GM23338 (cell line): ENCODE measurements around the gene HABP4. TPM values are rescaled to one million over a fixed set of nuclear protein-coding genes. Genes with fewer than 3 reads are reported as not detected.

Experiments
- ATAC-seq: fragments of 200-7000 bp; cut with Tn5 transposase; 3 replicates; pipeline ENCODE4 v1.9.1; 2020
- DNase-seq: peaks from one replicate; pipeline ENCODE4 v3.0.0-alpha.2; 2015; ENCODE audit warnings: low spot score
- H2AFZ ChIP-seq: fragments of 200-600 bp; sonication (generic); 2 replicates; pipeline ENCODE4 v1.8.0; 2016; ENCODE audit warnings: antibody characterized with exemption, mild to moderate bottlenecking, moderate library complexity
- H3F3A ChIP-seq: fragments of 200-600 bp; sonication (generic); replicated peaks from 2 replicates; pipeline ENCODE4 v1.8.0; 2017; ENCODE audit warnings: antibody characterized with exemption, mixed run types, low read depth
- H3K27ac ChIP-seq: fragments of 200-600 bp; sonication (generic); 2 replicates; pipeline ENCODE4 v1.6.1; 2016; ENCODE audit warnings: low read depth
- H3K27me3 ChIP-seq: fragments of 200-600 bp; sonication (generic); 2 replicates; pipeline ENCODE4 v1.8.0; 2016; ENCODE audit warnings: mild to moderate bottlenecking, mixed run types, moderate library complexity; ENCODE audit not compliant: insufficient read depth
- H3K36me3 ChIP-seq: fragments of 200-600 bp; sonication (generic); 2 replicates; pipeline ENCODE4 v1.8.0; 2016; ENCODE audit warnings: mild to moderate bottlenecking; ENCODE audit not compliant: insufficient read depth
- H3K4me1 ChIP-seq: fragments of 200-600 bp; sonication (generic); 2 replicates; pipeline ENCODE4 v1.8.0; 2016; ENCODE audit warnings: mild to moderate bottlenecking, moderate library complexity; ENCODE audit not compliant: insufficient read depth
- H3K4me2 ChIP-seq: fragments of 200-600 bp; sonication (generic); 2 replicates; pipeline ENCODE4 v1.7.1; 2017; ENCODE audit warnings: mixed run types
- H3K4me3 ChIP-seq: fragments of 200-600 bp; sonication (generic); 2 replicates; pipeline ENCODE4 v1.6.1; 2016; ENCODE audit warnings: mixed run types
- H3K79me2 ChIP-seq: fragments of 200-600 bp; sonication (generic); replicated peaks from 2 replicates; pipeline ENCODE4 v1.8.0; 2017; ENCODE audit warnings: mild to moderate bottlenecking; ENCODE audit not compliant: insufficient read depth
- H3K9me2 ChIP-seq: fragments of 200-600 bp; sonication (generic); 2 replicates; pipeline ENCODE4 v1.8.0; 2017; ENCODE audit not compliant: insufficient read depth
- H4K20me1 ChIP-seq: fragments of 200-600 bp; sonication (generic); replicated peaks from 2 replicates; pipeline ENCODE4 v1.8.0; 2017; ENCODE audit warnings: mild to moderate bottlenecking; ENCODE audit not compliant: insufficient read depth
- H3K27ac Mint-ChIP-seq: 2 replicates; pipeline ENCODE4 v1.8.0; 2020; ENCODE audit warnings: inconsistent platforms, mild to moderate bottlenecking, moderate library complexity, mixed read lengths
- H3K27me3 Mint-ChIP-seq: 3 replicates; pipeline ENCODE4 v1.8.0; 2022; ENCODE audit warnings: low read depth, mild to moderate bottlenecking, moderate library complexity, mixed read lengths, inconsistent platforms; ENCODE audit not compliant: insufficient read depth, poor library complexity
- H3K36me3 Mint-ChIP-seq: 3 replicates; pipeline ENCODE4 v1.8.0; 2021; ENCODE audit warnings: low read depth, mild to moderate bottlenecking, inconsistent platforms, moderate library complexity, mixed read lengths
- H3K4me1 Mint-ChIP-seq: 3 replicates; pipeline ENCODE4 v1.8.0; 2020; ENCODE audit warnings: mild to moderate bottlenecking, inconsistent platforms, mixed read lengths
- H3K4me3 Mint-ChIP-seq: 3 replicates; pipeline ENCODE4 v1.8.0; 2021; ENCODE audit warnings: moderate library complexity, mild to moderate bottlenecking, inconsistent platforms, mixed read lengths
- H3K9me3 Mint-ChIP-seq: 3 replicates; pipeline ENCODE4 v1.8.0; 2020; ENCODE audit warnings: moderate library complexity, mild to moderate bottlenecking, inconsistent platforms, mixed read lengths
- CREB1 ChIP-seq: fragments of 250-450 bp; sonication (Bioruptor Pico); IDR thresholded peaks from 2 replicates; pipeline ENCODE4 v1.5.0; 2020; ENCODE audit warnings: low read depth, mild to moderate bottlenecking, moderate library complexity
- CTCF ChIP-seq, 2 experiments: fragments of 200-600 bp in 1 of 2; sonication (generic) in 1 of 2; conservative IDR thresholded peaks; 2 replicates each; pipeline versions ENCODE4 v1.5.1 to v1.6.1; 2016 to 2017; ENCODE audit warnings: antibody characterized with exemption in 2 of 2, low read depth in 2 of 2, mild to moderate bottlenecking in 2 of 2, moderate library complexity in 1 of 2
- EZH2 ChIP-seq: fragments of 200-600 bp; sonication (generic); IDR thresholded peaks from one replicate; pipeline ENCODE4 v1.8.0; 2017; ENCODE audit warnings: antibody characterized with exemption, mild to moderate bottlenecking, low read depth; ENCODE audit not compliant: unreplicated experiment
- EZH2phosphoT487 ChIP-seq: fragments of 200-600 bp; sonication (generic); IDR thresholded peaks from one replicate; pipeline ENCODE4 v1.8.1; 2018; ENCODE audit warnings: antibody characterized with exemption; ENCODE audit not compliant: unreplicated experiment
- JUNB ChIP-seq: IDR thresholded peaks from one replicate; pipeline ENCODE4 v1.6.1; 2016; ENCODE audit warnings: antibody characterized with exemption; ENCODE audit not compliant: unreplicated experiment
- NANOG ChIP-seq: IDR thresholded peaks from 2 replicates; pipeline ENCODE4 v1.6.1; 2016; ENCODE audit warnings: antibody characterized with exemption, borderline replicate concordance
- POLR2AphosphoS5 ChIP-seq: IDR thresholded peaks from 2 replicates; pipeline ENCODE4 v1.6.1; 2016; ENCODE audit warnings: antibody characterized with exemption, low read depth
- REST ChIP-seq: IDR thresholded peaks from one replicate; pipeline ENCODE4 v1.6.1; 2018; ENCODE audit warnings: antibody characterized with exemption; ENCODE audit not compliant: unreplicated experiment
- STAT1 ChIP-seq: IDR thresholded peaks from one replicate; pipeline ENCODE4 v1.6.1; 2016; ENCODE audit warnings: antibody characterized with exemption; ENCODE audit not compliant: unreplicated experiment
- ZNF114 ChIP-seq: fragments of 250-450 bp; sonication (Bioruptor Pico); IDR thresholded peaks from 2 replicates; pipeline ENCODE4 v1.5.0; 2020; ENCODE audit warnings: mild to moderate bottlenecking, moderate library complexity
- ZNF331 ChIP-seq: fragments of 250-450 bp; sonication (Bioruptor Pico); IDR thresholded peaks from 2 replicates; pipeline ENCODE4 v1.5.0; 2020; ENCODE audit warnings: low read depth, mild to moderate bottlenecking, moderate library complexity
- polyA plus RNA-seq: library from polyadenylated mRNA; unstranded; fragments of >200 nt; fragmentation: Nextera tagmentation; extraction: Ambion mirVana; gene quantifications from 2 replicates; pipeline ENCODE4 v1.2.1, GENCODE V29; 2016
- total RNA-seq: library from RNA; depleted of rRNA; stranded (reverse); fragments of >200 nt; shearing (Covaris generic); gene quantifications from 2 replicates; pipeline ENCODE4 v1.2.3, GENCODE V29; 2014
- TF ChIP-seq, protein P1 (sequence below): fragments of 250-450 bp; sonication (Bioruptor Pico); IDR thresholded peaks from 2 replicates; pipeline ENCODE4 v1.5.0; 2020; ENCODE audit warnings: mild to moderate bottlenecking, moderate library complexity
- TF ChIP-seq, protein P2 (sequence below): IDR thresholded peaks from 2 replicates; pipeline ENCODE4 v1.6.1; 2016; ENCODE audit warnings: antibody characterized with exemption

The HABP4 gene
- total and polyA plus RNA-seq, 2 experiments from 2014 or later, result 8.8 to 9.9 TPM

DNA sequence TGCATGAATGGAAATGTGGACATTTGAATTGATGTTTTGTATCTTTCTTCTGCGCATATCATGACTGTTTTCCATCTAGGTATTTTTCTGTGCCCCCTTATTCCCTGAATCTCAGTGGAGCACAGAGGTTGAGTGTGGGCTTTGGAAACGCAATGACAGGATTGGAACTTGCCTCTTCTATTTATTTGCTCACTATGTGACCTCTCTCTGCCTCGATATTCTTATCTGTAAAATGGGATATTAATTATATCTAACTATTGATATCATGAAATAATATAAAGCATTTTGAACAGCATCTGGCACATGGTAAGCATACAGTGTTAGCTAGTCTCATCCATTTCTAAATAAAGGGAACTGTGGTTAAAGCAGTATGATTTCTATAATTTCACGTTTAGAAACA is 26.0 kb downstream of the HABP4 start:
- Histone ChIP-seq H3K4me3 (no peak overlapping the region), H3K79me2 (no peaks in the 10 kb centered on the region), H3K4me2 (no peak overlapping the region), H3K4me1 (no peaks in the 10 kb centered on the region), H2AFZ (no peak overlapping the region), H3K9me2 (no peaks in the 10 kb centered on the region), H3K36me3 (peaks cover 8% of the 10 kb centered on the region; the same call in 1 of the 2 replicates), H3K27me3 (no peaks in the 10 kb centered on the region), H3F3A (no peaks in the 10 kb centered on the region), H4K20me1 (no peaks in the 10 kb centered on the region), H3K27ac (no peak overlapping the region)
- TF ChIP-seq ZNF114 (CRISPR knock-in tag), result no peak
- no peak for TF ChIP-seq STAT1
- no peak for TF ChIP-seq POLR2AphosphoS5
- no peak for TF ChIP-seq NANOG
- TF ChIP-seq EZH2phosphoT487, result no peak
- TF ChIP-seq ZNF331 (CRISPR knock-in tag), result no peak
- TF ChIP-seq, protein P1, sequence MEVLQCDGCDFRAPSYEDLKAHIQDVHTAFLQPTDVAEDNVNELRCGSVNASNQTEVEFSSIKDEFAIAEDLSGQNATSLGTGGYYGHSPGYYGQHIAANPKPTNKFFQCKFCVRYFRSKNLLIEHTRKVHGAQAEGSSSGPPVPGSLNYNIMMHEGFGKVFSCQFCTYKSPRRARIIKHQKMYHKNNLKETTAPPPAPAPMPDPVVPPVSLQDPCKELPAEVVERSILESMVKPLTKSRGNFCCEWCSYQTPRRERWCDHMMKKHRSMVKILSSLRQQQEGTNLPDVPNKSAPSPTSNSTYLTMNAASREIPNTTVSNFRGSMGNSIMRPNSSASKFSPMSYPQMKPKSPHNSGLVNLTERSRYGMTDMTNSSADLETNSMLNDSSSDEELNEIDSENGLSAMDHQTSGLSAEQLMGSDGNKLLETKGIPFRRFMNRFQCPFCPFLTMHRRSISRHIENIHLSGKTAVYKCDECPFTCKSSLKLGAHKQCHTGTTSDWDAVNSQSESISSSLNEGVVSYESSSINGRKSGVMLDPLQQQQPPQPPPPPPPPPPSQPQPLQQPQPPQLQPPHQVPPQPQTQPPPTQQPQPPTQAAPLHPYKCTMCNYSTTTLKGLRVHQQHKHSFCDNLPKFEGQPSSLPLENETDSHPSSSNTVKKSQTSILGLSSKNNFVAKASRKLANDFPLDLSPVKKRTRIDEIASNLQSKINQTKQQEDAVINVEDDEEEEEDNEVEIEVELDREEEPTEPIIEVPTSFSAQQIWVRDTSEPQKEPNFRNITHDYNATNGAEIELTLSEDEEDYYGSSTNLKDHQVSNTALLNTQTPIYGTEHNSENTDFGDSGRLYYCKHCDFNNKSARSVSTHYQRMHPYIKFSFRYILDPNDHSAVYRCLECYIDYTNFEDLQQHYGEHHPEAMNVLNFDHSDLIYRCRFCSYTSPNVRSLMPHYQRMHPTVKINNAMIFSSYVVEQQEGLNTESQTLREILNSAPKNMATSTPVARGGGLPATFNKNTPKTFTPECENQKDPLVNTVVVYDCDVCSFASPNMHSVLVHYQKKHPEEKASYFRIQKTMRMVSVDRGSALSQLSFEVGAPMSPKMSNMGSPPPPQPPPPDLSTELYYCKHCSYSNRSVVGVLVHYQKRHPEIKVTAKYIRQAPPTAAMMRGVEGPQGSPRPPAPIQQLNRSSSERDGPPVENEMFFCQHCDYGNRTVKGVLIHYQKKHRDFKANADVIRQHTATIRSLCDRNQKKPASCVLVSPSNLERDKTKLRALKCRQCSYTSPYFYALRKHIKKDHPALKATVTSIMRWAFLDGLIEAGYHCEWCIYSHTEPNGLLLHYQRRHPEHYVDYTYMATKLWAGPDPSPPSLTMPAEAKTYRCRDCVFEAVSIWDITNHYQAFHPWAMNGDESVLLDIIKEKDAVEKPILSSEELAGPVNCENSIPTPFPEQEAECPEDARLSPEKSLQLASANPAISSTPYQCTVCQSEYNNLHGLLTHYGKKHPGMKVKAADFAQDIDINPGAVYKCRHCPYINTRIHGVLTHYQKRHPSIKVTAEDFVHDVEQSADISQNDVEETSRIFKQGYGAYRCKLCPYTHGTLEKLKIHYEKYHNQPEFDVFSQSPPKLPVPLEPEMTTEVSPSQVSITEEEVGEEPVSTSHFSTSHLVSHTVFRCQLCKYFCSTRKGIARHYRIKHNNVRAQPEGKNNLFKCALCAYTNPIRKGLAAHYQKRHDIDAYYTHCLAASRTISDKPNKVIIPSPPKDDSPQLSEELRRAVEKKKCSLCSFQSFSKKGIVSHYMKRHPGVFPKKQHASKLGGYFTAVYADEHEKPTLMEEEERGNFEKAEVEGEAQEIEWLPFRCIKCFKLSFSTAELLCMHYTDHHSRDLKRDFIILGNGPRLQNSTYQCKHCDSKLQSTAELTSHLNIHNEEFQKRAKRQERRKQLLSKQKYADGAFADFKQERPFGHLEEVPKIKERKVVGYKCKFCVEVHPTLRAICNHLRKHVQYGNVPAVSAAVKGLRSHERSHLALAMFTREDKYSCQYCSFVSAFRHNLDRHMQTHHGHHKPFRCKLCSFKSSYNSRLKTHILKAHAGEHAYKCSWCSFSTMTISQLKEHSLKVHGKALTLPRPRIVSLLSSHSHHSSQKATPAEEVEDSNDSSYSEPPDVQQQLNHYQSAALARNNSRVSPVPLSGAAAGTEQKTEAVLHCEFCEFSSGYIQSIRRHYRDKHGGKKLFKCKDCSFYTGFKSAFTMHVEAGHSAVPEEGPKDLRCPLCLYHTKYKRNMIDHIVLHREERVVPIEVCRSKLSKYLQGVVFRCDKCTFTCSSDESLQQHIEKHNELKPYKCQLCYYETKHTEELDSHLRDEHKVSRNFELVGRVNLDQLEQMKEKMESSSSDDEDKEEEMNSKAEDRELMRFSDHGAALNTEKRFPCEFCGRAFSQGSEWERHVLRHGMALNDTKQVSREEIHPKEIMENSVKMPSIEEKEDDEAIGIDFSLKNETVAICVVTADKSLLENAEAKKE (CRISPR knock-in tag), result no peak
- no peak for TF ChIP-seq JUNB
- TF ChIP-seq EZH2, result no peak
- no peak for TF ChIP-seq REST
- TF ChIP-seq, protein P2, sequence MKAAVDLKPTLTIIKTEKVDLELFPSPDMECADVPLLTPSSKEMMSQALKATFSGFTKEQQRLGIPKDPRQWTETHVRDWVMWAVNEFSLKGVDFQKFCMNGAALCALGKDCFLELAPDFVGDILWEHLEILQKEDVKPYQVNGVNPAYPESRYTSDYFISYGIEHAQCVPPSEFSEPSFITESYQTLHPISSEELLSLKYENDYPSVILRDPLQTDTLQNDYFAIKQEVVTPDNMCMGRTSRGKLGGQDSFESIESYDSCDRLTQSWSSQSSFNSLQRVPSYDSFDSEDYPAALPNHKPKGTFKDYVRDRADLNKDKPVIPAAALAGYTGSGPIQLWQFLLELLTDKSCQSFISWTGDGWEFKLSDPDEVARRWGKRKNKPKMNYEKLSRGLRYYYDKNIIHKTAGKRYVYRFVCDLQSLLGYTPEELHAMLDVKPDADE, result no peak
- no peak for TF ChIP-seq CREB1
- no peak for TF ChIP-seq CTCF (conservative IDR thresholded peaks at IDR 0.05; ENCODE audit: low read depth in 2 of 2)
- no peaks in the 10 kb centered on the region for H3K4me1 Mint-ChIP-seq
- H3K4me3 Mint-ChIP-seq, result no peak overlapping the region
- H3K9me3 Mint-ChIP-seq, result no peaks in the 10 kb centered on the region
- no peak for ATAC-seq
- peaks cover 4% of the 10 kb centered on the region; the same call in 1 of the 3 replicates for H3K36me3 Mint-ChIP-seq
- H3K27me3 Mint-ChIP-seq, result no peaks in the 10 kb centered on the region
- no peak overlapping the region for H3K27ac Mint-ChIP-seq
- no peak for DNase-seq
